Measurements from ENCODE around the gene BCL6.

The BCL6 gene

DNA sequence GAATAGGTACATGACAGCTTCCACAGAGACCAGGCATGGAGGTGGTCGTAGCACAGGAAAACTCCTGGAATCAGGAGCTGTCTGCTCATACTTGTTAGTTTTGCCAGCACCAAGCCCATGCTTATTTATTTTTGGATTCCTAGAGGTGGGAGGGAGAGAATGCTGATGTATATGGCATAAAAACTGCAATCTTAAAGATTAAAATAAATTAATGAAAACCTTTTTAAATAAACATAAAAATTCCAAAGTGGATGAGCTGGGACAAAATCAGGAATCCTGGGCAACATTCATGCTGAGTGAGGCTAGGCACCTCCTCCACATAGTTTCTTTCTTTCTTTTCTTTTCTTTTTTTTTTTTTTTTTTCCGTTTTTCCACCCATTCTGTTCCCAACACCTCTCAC, 14.3 kb upstream of the BCL6 start:
- no peak for DNase-seq

DNA sequence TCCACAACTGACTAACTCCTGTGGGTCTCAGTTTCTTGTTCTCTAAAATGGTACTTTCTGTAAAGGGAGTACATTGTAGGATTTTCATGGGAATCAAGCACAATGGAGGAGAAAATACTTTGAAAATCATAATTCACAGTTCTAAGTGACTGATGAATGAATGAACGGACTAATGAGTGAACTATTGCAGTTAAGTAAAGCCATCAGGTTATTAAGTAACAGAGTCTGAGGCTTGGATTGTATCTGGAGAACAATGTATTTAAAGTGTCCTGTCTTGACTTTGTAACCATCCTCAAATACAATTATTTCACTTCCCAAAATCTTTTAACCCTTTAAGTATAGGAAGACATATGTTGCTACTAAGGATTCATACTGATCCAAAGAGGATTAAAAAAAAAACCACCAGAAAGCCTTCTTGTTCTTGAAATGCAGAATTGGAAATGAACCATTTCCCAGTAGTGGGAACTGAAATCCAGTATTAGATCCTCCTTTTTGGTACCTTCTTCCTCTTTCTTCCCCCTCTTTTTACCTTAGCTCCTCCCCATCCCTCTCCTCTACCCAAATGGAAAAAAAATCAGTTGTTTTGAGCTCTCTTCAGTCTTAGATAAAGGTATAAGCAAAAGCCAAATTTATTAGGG, 13.2 kb upstream of the BCL6 start:
- DNase-seq: no peak

DNA sequence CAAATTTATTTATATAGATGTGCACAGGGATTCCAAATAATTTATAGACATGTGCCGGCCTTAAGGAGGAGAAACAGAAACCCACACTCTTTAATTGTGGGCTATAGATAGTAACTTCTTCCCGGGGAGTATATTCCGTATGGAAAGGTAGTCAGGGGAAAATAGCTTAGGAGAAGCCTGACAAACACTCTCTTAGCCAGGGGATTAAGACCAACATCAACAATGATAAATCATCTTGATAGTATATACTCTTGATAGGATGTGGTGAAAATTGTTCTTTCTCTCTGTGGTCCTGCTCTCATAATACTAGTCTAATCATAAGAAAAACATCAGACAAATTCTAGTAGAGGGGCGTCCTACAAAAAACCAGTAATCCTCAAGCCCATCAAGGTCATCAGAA, 8.2 kb upstream of the BCL6 start:
- DNase-seq: no peak

DNA sequence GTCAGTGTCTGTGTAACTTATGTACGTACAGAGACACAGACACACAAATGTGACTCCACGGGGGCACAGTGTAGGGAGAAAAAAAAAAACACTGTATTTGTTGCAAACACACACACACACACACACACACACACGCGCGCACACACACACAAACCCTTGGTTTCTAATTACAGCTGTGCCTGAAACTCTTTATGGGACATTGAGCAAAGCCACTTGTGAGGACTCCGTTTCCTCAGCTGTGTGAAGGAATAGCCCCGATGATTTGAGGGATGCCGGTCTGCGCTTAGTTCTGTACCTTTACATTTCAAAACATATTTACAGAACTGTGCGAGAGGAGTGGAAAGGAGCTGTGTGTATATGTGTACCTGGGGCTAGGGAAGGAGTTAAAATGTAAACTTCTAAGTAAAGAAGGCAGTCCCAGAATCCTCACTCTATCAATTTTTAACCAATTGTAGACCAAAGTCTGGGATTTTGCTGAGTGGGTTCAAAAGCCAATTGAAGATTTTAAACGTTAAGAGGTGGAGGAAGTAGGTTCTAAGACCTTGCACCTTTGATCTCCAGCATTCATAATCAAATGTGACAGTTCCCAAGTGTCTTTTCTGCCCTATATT, 5.3 kb upstream of the BCL6 start:
- DNase-seq: no peak

GRCh38 chr3:187750006-187750512, 4.8 kb upstream of the BCL6 start:
- DNase-seq: no peak

DNA sequence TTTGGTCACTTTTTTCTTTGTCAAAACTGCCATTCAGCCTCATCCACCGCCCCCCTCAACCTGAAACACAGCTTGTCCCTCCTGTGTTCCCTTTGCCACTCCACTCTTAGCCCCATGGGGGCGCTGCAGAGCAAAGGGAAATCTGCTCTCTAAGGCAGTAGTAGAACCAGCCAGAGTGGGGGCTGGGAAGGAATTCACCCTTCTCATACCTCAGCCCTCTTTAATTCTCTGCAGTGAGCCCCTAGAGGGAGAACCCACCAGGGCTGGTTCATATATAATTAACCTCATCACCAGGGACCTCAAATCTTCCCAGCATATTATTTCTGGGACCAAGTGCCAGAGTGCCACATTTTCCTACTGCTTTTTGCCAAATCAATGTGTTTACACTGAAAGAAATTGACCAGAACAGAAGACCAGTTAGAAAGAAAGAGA, 2.8 kb upstream of the BCL6 start:
- no peak for DNase-seq

DNA sequence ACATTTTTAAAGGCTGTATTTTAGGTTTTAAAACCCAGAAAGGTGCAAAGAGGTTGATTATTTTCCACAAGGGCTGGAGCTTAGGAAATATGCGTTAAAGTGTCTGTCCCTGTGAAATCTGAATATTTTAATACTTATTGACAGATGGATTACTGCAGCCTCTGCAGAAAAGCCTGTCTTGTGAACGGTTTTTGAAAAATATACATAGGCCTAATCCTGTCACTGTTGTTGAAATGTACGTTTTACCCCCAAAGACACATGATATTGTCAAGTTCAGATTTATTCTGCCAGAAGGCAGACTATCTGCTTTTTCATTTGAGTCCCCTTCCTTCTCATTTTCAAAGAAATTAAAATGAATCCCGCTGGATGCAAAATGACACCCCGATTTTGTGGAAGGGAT, 2.2 kb upstream of the BCL6 start:
- DNase-seq: no peak

DNA sequence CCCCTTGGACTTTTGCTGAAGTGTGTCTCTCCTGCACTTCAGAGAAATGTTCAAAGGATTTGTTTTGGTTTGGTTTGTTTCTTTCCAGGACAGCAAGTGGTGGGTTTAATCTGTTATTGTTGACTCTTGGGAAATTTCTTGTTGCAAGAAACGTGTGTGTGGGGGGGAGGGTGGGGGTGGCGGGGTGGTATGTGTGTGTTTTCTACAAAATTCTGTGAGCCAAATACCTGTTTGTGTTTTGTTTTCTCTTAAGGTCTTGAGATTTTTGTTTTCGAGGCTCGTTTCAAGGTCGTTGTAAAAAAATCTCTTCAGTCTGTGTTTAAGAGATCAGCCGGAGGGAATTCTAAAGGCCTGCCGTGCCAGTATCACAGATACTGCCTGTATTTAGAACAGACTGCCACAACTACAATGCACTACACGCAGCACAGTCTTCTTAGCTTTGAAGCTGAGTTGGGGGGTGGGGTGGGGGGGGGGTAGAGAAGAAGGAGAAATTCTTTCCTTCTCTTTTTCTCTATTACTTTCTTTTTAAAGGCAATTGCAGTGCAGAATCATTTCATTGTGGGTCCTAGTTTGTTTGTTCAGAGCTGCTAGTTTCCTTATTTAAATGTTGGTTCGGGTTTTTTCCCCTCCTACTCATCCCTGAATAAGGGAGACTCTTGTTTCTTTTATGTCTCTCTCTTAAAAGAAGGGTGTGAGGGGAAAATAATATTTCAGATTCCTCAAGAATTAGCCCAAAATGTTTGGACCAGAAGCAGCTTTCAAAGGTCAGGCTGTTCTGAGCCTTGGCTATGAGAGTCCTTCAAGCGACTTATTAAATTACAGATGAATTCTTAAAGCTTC, 1.4 kb upstream of the BCL6 start:
- DNase-seq: no peak

DNA sequence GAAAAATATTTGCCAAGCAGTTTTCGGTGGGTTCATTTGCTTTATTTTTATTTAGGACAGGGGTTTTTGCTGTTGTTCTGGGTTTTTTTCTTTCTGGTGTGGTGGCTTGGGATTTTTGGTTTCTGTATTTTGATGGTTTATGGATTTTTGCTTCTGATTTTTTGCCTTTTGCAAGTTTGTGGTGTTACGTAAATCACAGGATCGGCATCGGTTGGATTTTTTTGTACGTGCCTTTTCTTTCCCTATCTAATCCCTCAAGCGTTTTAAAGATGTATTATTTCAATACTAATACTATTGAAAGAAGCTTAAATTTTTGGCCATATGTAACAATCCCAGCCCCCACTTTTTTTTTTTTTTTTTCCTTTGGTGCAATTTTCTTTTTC, 782 bp upstream of the BCL6 start:
- DNase-seq: no peak

DNA sequence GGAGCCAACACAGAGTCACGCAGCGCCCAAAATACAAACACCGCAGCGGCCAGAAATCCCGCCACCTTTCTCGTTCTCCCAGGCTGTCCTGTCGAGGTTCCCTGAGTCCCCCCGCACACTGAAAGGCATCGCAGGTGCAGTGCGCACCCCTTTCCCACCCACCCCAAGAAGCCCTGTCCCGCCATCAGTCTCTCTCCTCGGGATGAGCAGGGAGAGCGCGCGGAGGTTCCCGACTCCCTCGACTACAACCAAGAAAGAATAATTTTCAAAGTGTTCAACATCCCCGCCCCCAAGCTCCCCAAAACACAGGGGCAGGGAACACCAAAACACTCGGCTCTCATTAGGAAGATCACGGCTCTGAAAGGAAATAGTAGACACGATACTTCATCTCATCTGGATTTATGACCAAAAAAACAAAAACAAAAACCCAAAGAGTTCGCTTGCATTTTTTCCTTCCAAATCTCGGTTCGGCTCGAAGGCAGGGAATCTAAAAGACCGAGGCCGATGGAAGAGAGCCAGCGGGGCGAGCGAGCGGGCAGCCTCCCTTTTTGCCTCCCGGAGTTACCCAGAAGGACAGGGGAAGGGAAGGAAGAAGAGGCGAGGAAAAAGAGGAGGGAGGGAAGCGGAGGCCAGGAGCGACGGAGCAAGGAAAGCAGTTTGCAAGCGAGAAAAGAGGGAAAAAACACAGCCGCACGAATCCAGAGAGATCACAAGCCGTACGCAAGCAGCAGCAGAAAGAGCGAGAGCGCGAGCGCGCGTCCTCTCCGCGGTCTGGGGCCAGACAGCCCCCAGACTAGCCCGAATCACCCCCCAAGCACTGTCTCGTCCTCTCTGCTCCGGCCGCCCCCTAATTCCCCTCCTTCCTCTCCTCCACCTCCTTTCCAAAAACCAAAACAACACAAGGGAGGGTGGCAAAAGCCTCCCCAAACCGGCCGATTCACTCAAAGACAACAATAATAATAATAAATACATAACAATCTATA, 808 bp downstream of the BCL6 start:
- DNase-seq: no peak

- no peak for DNase-seq
Measured at GRCh38 chr3:187743195-187744141, 1.8 kb downstream of the BCL6 start.

- no peak for DNase-seq
Measured at GRCh38 chr3:187742351-187743171, 2.7 kb downstream of the BCL6 start.

DNA sequence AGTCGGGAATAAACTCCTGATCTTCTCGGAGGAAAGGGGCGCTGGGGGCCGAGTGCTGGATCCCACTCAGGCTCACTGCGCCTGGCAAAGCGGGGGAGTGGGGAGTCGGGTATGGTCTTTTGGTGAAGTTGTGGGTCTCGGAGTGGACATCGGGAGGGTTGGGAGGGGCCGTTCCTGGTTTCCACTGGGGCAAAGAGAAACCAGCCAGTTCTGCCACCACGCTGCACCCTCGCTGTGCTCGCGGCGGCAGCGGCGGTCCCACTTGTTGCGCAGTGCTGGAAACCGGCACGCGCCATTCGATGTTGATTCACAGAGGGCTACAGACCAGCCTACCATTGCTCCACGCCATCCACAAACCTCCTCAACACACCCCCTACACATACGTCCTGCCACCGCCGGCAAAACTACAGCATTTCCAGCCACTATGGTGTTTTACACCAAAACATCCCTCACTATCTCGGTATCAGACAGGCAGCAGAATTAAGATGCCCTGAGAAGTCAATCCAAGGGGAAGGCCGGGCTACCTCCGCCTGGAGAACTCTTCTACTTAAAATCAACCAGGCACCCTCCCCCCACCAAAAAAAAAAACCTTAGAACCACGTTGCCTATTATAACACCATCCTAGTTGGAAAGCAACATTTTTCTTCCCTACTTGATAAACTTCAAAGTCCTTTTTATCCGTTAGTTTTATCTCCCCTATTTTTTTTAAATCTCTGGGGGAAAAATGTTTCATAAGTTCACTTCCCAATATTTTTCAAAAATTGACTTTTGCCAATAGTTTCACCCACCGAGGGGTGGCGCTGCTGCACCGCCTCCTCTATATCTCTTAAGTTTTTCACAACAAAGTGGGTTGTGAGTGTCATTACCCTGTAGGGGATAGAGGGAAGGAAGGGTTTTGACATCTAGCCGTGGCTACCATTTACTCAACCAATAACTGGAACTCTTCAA, 3.6 kb downstream of the BCL6 start:
- DNase-seq: no peak

DNA sequence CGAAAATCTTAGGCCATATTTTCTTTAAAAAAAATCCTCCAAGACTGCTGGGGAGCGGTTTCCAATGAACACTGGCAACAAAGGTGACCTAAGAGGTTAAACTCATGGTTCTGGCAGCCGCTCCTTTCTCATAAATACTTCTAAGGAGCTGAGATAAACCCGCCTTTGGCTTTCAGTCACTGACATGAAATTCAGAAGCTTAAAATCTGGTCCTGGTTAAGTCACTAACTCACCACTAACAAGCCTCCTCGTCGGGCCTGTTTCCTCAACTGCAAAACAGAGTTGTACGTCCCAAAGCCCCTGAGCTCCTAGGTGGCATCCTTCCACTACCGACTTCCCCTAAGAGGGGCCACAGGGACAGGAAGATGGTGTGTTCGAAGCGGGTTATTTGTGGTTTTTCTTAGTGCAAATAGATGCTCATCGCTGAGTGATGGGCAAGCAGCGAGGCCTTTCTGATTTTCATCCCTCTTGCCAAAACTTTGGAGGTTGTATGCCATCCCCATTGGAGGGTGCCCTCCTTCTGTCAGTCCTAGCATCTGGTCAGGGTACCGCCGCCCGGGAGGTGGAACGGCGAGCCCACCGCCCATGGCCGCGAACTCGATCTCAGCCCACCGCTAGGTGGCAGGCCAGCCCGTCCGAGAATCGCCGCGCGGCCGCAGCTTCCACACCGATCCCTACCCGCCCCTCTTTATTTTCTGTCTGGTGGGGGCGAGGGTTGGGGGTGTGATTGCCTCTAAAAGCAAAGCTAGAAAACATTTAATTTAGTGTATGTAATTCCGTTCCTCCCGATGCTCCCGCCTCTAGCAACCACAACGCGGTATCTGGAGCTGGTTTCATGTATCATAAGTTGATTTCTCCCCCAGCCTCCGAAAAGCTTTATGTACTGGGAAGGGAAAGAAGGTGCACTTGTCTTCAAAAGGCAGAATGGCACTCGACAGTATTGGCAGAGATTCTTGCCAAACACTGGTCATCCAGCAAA, 4.6 kb downstream of the BCL6 start:
- peak; percentile 62 for DNase-seq

- DNase-seq: peak; percentile 81
Measured at GRCh38 chr3:187739561-187740332, 5.5 kb downstream of the BCL6 start.

DNA sequence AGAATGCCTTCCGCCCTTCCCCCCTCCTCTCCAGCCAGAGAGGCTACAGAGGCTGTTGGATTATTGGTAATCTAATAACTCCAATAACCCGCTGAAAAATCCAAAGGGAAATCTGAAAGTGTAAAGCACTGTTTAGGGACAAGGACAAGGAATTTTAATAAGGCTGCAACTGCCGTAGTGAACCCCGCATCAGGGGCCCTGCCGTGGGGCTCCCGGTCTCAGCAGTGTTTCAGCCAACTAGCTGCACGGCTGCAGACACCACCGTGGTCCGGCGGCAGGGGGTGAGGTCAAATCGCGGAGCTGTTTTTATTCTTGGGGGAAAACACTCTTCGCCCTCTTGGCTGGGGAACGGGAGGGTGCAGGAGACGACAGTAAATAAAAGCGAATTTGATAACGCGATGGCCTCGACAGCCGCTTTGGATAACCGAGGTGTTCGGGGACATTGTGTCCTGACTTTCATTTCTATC, 6.1 kb downstream of the BCL6 start:
- DNase-seq: peak; percentile 52
